NCI-H69 (cell line): ENCODE results near the gene THBS3.
A peak's percentile ranks its signal among the peaks of the same experiment; 100 is the strongest.

Experiments used
- DNase-seq: peaks from one replicate; lab custom pipeline; 2025; lab: John Stamatoyannopoulos, UW

THBS3 gene

GRCh38 chr1:155187456-155187891 is 20.2 kb downstream of the THBS3 start:
- no peak for DNase-seq

DNA sequence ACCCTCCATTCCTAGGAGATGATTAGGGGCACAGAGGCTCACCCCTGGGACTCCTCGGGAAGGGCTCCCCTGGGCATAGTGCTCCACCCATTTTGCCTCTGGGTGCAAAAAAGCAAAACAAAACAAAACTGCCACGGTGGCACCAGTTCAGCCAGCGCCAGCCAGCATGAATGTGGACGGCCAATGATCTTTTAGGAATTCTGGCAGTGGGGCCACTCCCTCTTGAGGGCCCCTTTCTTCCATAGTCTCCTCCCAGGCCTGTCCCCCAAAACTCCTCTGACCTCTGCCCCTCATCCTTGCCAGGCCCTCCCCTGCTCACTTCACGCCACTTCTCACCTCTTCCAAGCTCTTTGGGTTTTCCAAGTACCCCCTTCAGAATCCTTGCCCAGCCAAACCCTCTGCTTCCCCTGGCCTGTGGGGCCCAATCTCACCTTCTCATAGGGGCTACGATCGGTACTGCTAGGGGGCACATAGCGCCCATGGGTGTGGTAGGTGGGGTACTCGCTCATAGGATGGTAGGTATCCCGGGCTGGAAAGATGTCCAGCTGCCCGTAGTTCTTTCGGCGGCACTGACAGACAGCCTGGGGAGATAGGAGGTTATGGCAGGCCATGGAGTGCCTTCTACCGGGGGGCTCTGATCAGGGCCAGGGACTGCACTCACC is 20.8 kb downstream of the THBS3 start:
- peak; percentile 83 for DNase-seq

GRCh38 chr1:155186067-155186793 is 21.5 kb downstream of the THBS3 start:
- DNase-seq, result peak; percentile 83

DNA sequence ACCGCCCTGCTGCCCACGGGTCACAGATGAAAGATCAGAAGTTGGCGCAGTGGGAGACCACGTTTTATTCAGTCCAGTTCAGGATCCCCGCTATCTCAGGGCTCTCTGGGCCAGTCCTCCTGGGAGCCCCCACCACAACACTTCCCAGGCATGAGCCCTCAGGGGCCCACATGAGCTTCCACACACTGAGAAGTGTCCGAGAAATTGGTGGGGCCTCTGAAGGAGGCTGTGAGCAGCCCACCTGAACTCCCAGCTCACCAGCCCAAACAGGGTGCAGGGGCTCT is 22.0 kb downstream of the THBS3 start:
- DNase-seq, result no peak

DNA sequence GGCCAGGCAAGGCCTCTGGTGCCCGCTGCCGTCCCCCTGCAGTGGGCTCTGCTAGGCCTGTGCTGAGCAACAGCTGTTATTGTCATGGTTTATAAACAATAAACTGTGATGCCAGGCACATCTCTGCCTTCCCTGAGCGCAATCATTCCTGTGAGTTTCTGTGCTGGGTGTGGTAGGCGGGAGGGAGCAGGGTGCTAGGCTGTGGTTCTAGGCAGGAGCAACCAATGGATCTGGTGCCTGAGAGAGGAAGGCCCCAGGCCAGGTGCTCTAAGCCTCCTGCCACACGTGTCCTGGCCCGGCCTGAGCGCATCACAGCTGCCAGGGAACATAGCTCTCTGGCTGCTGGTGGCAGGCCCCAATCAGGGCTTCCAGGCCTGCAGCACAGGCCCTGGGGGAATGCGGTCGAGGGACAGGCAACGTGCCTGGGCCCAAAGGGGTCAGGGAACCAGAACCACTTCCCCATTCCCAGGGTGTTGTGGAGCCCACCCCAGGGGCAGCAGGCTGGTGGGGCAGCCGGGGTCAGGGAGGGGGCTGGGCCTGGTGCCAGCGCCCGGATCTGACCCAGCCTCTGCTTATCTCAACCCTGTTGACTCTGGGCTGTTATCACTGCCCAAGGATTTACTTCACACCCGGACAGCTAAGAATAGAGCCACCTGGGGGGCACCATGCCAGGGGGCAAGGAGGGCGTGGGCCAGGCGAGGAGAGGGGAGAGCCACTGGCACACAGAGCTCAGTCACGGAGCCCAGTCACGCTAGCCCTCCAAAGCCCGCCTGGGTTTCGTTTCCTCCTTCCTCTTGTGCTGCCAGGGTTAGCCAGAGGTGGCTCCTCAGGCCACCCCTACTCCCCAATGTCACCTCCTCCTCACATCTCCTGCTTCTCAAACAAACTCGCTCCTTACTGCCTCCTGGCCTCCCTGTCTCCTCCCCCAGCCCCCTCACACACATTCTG is 22.6 kb downstream of the THBS3 start:
- DNase-seq, result no peak

DNA sequence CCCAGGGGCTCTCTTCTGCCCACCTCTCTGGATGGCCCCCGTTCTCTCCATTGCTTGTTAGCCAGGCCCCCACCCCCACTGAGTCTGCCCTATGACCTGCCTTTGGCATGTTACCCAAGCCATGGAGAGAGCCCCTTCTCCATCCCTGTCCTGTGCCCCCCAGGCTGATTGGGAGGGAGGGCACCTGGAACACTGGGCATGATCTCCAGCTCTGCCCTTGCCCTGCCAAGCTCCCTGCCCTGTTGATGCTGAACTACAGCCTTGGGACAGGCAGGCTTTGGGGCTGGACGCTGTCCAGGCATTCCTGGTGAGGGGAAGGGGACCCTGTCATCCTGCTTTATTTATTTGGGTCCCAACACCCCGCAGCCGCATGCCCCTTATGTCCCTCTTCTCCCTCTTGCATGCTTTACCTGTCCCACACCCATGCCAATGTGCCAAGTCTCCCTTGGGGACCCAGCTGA is 23.3 kb downstream of the THBS3 start:
- no peak for DNase-seq

DNA sequence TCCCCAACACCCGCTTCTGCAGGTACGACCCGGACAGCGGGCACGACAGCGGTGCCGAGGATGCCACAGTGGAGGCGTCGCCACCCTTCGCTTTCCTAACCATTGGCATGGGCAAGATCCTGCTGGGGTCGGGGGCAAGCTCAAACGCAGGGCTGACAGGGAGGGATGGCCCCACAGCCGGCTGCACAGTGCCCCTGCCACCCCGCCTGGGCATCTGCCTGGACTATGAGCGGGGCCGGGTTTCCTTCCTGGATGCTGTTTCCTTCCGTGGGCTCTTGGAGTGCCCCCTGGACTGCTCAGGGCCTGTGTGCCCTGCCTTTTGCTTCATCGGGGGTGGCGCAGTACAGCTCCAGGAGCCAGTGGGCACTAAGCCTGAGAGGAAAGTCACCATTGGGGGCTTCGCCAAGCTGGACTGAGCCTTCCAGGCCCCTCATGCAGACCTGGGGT is 23.9 kb downstream of the THBS3 start:
- DNase-seq, result no peak

DNA sequence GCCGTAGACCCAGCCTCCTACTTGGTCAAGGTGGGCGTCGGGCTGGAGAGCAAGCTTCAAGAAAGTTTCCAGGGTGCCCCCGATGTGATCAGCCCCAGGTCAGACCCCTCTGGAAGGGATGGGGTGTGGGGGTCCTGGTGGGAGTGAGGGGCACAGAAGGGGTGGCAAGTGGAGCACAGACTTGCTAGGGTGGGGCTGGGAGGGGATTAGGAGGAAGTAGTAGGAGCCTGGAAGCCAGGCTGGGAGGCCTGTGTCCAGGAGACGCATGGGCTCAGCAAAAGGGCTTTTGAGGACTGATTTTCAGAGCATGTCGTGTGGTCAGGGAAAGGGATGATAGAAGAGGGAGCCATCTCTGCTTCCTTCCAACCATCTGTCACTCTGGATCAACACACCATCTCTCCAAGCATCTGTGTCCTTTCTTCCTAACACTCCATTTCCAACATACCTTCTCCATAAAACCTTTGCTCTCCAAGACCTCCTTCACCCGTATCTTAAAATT is 25.6 kb downstream of the THBS3 start:
- DNase-seq, result no peak

GRCh38 chr1:155181371-155182051 is 26.2 kb downstream of the THBS3 start:
- DNase-seq, result no peak

GRCh38 chr1:155179112-155180031 is 28.3 kb downstream of the THBS3 start:
- DNase-seq, result no peak

GRCh38 chr1:155178441-155179111 is 29.1 kb downstream of the THBS3 start:
- no peak for DNase-seq

DNA sequence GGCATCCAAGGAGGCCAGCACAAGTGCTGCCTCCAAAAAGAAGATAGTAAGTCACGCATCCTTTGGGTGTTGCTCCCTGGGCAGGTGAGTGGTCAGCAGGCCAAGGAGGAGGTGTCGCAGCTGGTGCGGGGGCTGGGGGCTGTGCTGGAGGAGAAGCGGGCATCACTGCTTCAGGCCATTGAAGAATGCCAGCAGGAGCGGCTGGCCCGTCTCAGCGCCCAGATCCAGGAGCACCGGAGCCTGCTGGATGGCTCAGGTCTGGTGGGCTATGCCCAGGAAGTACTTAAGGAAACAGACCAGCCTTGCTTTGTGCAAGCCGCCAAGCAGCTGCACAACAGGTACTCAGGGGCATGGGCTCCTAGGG is 29.8 kb downstream of the THBS3 start:
- no peak for DNase-seq

- no peak for DNase-seq
These were observed 30.3 kb downstream of the THBS3 start for GRCh38 chr1:155177192-155177917.

GRCh38 chr1:155176544-155177071 is 31.1 kb downstream of the THBS3 start:
- DNase-seq, result peak; percentile 90

DNA sequence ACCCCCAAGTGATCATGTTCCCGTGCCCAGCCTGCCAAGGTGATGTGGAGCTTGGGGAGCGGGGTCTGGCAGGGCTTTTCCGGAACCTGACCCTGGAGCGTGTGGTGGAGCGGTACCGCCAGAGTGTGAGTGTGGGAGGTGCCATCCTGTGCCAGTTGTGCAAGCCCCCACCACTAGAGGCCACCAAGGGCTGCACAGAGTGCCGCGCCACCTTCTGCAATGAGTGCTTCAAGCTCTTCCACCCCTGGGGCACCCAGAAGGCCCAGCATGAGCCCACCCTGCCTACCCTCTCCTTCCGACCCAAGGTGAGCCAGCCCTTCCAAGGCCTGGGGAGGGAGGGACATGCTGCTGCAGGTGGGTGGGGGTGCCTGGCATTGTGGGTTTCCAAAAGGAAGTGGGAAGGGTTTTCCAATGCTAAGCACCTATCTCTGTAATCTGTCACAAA is 31.7 kb downstream of the THBS3 start:
- DNase-seq, result peak; percentile 87

- peak; percentile 69 for DNase-seq
These were observed 32.3 kb downstream of the THBS3 start for GRCh38 chr1:155175281-155175926.

GRCh38 chr1:155174324-155175280 is 33.1 kb downstream of the THBS3 start:
- peak; percentile 97 for DNase-seq
